Suprapubic skin (tissue), 4 donors: ENCODE data around the gene HEMGN.

Experiments used
- EP300 ChIP-seq: sonication (generic); formaldehyde crosslinking; IDR thresholded peaks from one replicate; pipeline ENCODE4 v1.6.1; 2017; ENCODE audit warnings: antibody characterized with exemption
- POLR2A ChIP-seq, 2 donors: fragments of 450-650 bp; IDR thresholded peaks; one replicate each; pipeline ENCODE4 v1.6.1; 2017; ENCODE audit warnings: antibody characterized with exemption in 2 of 2, mild to moderate bottlenecking in 2 of 2, moderate library complexity in 2 of 2
- POLR2AphosphoS5 ChIP-seq, 3 donors: sonication (generic); formaldehyde crosslinking; IDR thresholded peaks; one replicate each; pipeline ENCODE4 v1.6.1; 2017; ENCODE audit warnings: antibody characterized with exemption in 3 of 3
- TF ChIP-seq, protein P1 (sequence below), 2 donors: fragments of 200-600 bp in 1 of 2; fragments of 450-650 bp in 1 of 2; sonication (generic) in 1 of 2; IDR thresholded peaks; one replicate each; pipeline ENCODE4 v1.5.1; 2016 to 2019; ENCODE audit warnings: antibody characterized with exemption in 2 of 2, mild to moderate bottlenecking in 1 of 2, moderate library complexity in 1 of 2

DNA sequence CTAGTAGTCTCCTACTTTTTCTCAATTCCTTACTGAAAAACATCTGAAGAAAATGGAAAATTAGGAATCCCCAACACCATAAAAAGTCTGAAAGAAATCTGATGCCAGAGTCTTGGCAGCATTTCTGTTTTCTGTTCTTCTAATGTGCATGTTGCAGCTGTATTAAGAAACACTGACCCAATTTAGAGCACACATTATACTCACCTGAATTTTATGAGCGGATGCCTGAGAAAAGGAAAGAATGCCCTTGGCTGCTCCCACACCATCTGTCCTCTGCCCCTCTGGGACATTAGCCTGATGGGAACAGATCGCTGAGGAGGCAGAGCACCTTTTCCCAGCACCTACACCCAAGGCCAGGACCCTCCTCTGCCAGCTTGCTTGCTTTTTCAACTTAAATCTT lies 31.0 kb upstream of the HEMGN start:
- TF ChIP-seq, protein P1, sequence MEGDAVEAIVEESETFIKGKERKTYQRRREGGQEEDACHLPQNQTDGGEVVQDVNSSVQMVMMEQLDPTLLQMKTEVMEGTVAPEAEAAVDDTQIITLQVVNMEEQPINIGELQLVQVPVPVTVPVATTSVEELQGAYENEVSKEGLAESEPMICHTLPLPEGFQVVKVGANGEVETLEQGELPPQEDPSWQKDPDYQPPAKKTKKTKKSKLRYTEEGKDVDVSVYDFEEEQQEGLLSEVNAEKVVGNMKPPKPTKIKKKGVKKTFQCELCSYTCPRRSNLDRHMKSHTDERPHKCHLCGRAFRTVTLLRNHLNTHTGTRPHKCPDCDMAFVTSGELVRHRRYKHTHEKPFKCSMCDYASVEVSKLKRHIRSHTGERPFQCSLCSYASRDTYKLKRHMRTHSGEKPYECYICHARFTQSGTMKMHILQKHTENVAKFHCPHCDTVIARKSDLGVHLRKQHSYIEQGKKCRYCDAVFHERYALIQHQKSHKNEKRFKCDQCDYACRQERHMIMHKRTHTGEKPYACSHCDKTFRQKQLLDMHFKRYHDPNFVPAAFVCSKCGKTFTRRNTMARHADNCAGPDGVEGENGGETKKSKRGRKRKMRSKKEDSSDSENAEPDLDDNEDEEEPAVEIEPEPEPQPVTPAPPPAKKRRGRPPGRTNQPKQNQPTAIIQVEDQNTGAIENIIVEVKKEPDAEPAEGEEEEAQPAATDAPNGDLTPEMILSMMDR (IDR thresholded peaks at IDR 0.05), result no peak
- TF ChIP-seq EP300 (no peak), POLR2AphosphoS5 (IDR thresholded peaks at IDR 0.05) (no peak), POLR2A (IDR thresholded peaks at IDR 0.05) (no peak)
